ENCODE results near the gene FOXF1. TPM values are rescaled to one million over a fixed set of nuclear protein-coding genes. Genes with fewer than 3 reads are reported as not detected.

Gene FOXF1
- polyA plus RNA-seq, 1 donor (not counting 4 experiments of a cell fraction or from before 2014, with no cell fraction given): not detected

GRCh38 chr16:86505185-86505898 lies 5.0 kb upstream of the FOXF1 start:
- no peaks in the 10 kb centered on the region for H3K79me2 ChIP-seq (ENCODE audit: control insufficient read depth, insufficient read depth, low read length)
- no peak for DNase-seq (ENCODE audit: low read depth, low spot score)
- peaks cover 100% of the 10 kb centered on the region for H3K27me3 ChIP-seq (ENCODE audit: control insufficient read depth, extremely low read depth, insufficient read depth, low read length)
- no peak overlapping the region for H3K27ac ChIP-seq (ENCODE audit: control insufficient read depth, insufficient read depth, low read length)
- no peaks in the 10 kb centered on the region for H4K20me1 ChIP-seq (ENCODE audit: control insufficient read depth, extremely low read depth, insufficient read depth, low read length)
- no peak overlapping the region for H3K9ac ChIP-seq (ENCODE audit: control insufficient read depth, extremely low read depth, insufficient read depth, low read length)
- no peak for TF ChIP-seq CTCF (optimal IDR thresholded peaks at IDR 0.05 in 1 of 3, IDR thresholded peaks at IDR 0.05 in 1 of 3, conservative IDR thresholded peaks at IDR 0.05 in 1 of 3; ENCODE audit: extremely low read depth in 1 of 3, insufficient read depth in 2 of 3, low read length in 3 of 3)
- TF ChIP-seq EZH2 (IDR thresholded peaks at IDR 0.05; ENCODE audit: low read length): peak; percentile 99
- H3K4me1 ChIP-seq (ENCODE audit: control insufficient read depth, extremely low read depth, insufficient read depth, low read length): peaks cover 4% of the 10 kb centered on the region
- H3K9me3 ChIP-seq (ENCODE audit: control insufficient read depth, low read depth, low read length): no peaks in the 10 kb centered on the region
- no peak overlapping the region for H3K4me3 ChIP-seq (ENCODE audit: control insufficient read depth in 2 of 3, extremely low read depth in 1 of 3, insufficient read depth in 2 of 3, low read depth in 1 of 3, low read length in 3 of 3)
- H3K4me2 ChIP-seq (ENCODE audit: control insufficient read depth, extremely low read depth, insufficient read depth, low read depth, low read length): no peak overlapping the region
- no peaks in the 10 kb centered on the region for H3K36me3 ChIP-seq (ENCODE audit: control insufficient read depth in 2 of 2, extremely low read depth in 1 of 2, insufficient read depth in 2 of 2, low read length in 2 of 2)
- no peak for FAIRE-seq
- H3K9me1 ChIP-seq (ENCODE audit: control insufficient read depth, extremely low read depth, insufficient read depth, low read length): no peaks in the 10 kb centered on the region
- dilution Hi-C loops (cut with MboI; ENCODE audit: extremely low pct_ligation_motif_present, low sequenced_read_pairs): no loop called here
- H2AFZ ChIP-seq (ENCODE audit: control insufficient read depth, low read length): no peak overlapping the region

GRCh38 chr16:86505899-86506864 lies 4.1 kb upstream of the FOXF1 start:
- no peaks in the 10 kb centered on the region for H3K9me1 ChIP-seq (ENCODE audit: control insufficient read depth, extremely low read depth, insufficient read depth, low read length)
- DNase-seq (ENCODE audit: low read depth, low spot score) (no peak), FAIRE-seq (no peak)
- H3K79me2 ChIP-seq (ENCODE audit: control insufficient read depth, insufficient read depth, low read length): no peaks in the 10 kb centered on the region
- H3K9ac ChIP-seq (ENCODE audit: control insufficient read depth, extremely low read depth, insufficient read depth, low read length): no peak overlapping the region
- H3K9me3 ChIP-seq (ENCODE audit: control insufficient read depth, low read depth, low read length): no peaks in the 10 kb centered on the region
- no peak overlapping the region for H3K27ac ChIP-seq (ENCODE audit: control insufficient read depth, insufficient read depth, low read length)
- H3K4me1 ChIP-seq (ENCODE audit: control insufficient read depth, extremely low read depth, insufficient read depth, low read length): peaks cover 4% of the 10 kb centered on the region
- no peak overlapping the region for H3K4me2 ChIP-seq (ENCODE audit: control insufficient read depth, extremely low read depth, insufficient read depth, low read depth, low read length)
- H4K20me1 ChIP-seq (ENCODE audit: control insufficient read depth, extremely low read depth, insufficient read depth, low read length): no peaks in the 10 kb centered on the region
- no peaks in the 10 kb centered on the region for H3K36me3 ChIP-seq (ENCODE audit: control insufficient read depth in 2 of 2, extremely low read depth in 1 of 2, insufficient read depth in 2 of 2, low read length in 2 of 2)
- H3K4me3 ChIP-seq (ENCODE audit: control insufficient read depth in 2 of 3, extremely low read depth in 1 of 3, insufficient read depth in 2 of 3, low read depth in 1 of 3, low read length in 3 of 3): no peak overlapping the region
- no peak overlapping the region for H2AFZ ChIP-seq (ENCODE audit: control insufficient read depth, low read length)
- TF ChIP-seq EZH2 (IDR thresholded peaks at IDR 0.05; ENCODE audit: low read length): peak; percentile 94
- TF ChIP-seq CTCF (optimal IDR thresholded peaks at IDR 0.05 in 1 of 3, IDR thresholded peaks at IDR 0.05 in 1 of 3, conservative IDR thresholded peaks at IDR 0.05 in 1 of 3; ENCODE audit: extremely low read depth in 1 of 3, insufficient read depth in 2 of 3, low read length in 3 of 3): no peak
- H3K27me3 ChIP-seq (ENCODE audit: control insufficient read depth, extremely low read depth, insufficient read depth, low read length): peaks cover 100% of the 10 kb centered on the region
- dilution Hi-C loops (cut with MboI; ENCODE audit: extremely low pct_ligation_motif_present, low sequenced_read_pairs): no loop called here

All from keratinocyte (primary cell).